ENCODE measurements around the gene SCT.

Gene SCT

DNA sequence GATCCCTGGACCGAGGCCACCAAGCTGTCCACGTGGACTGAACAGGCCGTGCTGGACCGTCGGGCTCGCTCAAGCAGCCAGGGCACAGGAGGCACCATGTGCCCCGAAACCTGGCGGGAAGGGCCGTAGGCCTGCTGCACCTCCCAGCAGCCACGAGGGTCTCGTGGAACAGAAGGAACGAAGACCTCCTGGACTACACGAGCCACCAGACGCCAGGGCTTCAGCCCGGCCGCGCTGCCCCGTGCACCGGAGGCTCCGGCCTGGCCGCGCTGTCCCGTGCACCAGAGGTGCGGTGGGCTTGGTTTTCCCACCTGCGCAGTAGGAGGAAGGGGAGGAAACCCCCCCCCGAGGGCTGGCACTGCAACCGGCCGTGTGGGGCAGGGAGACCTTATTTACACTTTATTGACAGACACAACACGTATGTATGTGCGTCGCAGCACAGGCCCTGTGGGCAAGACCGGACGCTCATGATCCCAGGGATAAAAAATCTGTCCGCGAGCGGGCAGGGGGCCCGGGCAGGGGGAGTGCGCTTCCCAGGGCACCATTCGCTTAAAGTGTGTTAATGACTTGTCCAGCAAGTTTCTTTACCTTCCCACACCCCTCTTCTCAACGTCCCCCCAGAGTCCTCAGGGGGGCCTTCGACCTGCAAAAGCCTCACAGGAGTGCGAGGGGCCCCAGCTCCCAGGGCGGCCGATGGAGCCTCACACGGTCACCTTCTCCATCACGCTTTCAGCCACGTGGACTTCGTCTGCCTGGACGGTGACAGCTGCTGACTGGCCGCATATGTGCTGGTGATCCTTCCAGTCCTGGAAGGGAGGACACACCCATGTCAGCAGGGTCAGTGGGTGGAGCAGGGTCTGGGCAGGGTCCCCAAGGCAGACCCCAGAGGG, 17.1 kb upstream of the SCT start:
- DNase-seq (ENCODE audit: low read depth), result no peak

DNA sequence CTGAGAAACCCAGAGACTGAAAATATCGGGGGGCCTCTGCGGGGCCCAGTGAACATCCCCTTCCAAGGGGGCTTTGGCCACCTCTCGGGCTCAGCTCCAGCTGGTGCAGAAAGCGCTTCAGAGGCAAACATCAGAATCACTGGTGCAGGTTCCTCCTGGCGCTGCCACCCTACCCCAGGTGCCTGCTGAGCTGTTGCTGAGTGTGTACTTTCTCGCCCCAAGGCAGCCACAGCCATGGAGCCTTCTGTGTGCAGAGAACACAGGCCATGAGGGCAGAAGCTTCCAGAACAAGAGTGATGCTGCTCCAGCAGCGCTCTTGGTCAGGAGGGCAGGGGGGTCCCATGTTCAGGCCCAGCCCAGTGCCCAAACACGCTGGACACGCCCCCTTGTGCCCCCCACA, 16.4 kb upstream of the SCT start:
- no peak for DNase-seq (ENCODE audit: low read depth)

GRCh38 chr11:641806-642370, 14.9 kb upstream of the SCT start:
- DNase-seq (ENCODE audit: low read depth), result no peak

DNA sequence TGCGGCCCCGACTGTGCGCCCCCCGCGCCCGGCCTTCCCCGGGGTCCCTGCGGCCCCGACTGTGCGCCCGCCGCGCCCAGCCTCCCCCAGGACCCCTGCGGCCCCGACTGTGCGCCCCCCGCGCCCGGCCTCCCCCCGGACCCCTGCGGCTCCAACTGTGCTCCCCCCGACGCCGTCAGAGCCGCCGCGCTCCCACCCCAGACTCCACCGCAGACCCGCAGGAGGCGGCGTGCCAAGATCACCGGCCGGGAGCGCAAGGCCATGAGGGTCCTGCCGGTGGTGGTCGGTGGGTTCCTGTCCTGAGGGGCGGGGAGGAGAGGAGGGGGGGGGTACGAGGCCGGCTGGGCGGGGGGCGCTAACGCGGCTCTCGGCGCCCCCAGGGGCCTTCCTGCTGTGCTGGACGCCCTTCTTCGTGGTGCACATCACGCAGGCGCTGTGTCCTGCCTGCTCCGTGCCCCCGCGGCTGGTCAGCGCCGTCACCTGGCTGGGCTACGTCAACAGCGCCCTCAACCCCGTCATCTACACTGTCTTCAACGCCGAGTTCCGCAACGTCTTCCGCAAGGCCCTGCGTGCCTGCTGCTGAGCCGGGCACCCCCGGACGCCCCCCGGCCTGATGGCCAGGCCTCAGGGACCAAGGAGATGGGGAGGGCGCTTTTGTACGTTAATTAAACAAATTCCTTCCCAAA, 13.2 kb upstream of the SCT start:
- DNase-seq (ENCODE audit: low read depth), result no peak

GRCh38 chr11:639332-639955, 12.5 kb upstream of the SCT start:
- no peak for DNase-seq (ENCODE audit: low read depth)

- DNase-seq (ENCODE audit: low read depth), result no peak
Measured at GRCh38 chr11:638631-639331, 11.8 kb upstream of the SCT start.

DNA sequence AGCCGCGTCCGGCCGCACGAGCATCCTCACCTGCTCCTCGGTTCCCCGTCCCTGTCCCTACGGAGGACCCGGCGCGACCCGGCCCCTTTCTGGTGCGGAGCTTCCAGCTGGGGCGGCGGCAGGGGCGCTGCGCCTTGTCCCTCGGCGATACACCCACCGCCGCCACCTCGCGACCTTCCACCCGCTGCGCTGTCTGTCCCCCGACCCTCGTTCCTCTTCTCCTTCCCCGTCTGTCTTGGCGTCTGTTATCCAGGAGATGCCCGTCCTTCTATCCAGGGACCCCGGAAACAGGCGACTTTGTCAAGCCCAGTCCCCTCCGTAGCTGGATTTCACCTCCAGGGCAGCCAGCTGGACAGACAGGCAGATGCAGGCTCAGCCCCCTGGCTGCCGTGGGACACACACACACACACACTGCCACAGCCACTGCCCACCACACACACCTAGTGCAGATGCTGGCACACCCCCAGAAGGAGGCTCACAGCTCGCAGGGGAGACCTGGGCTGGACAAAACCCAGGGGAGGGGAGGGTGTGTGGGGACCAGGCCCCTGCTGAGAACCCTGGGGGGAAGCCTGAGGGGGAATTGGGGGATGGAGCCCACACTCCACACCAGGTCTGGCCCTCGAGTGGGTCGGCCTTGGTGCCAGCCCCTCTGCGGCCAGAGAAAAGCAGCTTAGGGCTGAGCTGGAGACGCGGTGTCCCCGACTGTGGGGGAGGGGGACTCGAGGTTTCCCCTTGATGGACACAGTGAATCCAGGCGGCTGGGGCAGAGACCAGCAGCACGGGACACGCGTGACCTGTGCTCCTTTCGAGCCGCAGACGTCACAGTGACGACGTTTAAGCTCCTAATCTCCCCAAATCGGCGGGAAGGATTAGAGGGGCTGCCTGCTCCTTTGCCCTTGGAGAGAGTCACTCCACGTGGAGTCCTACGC, 10.9 kb upstream of the SCT start:
- DNase-seq (ENCODE audit: low read depth), result no peak

GRCh38 chr11:637333-637592, 10.3 kb upstream of the SCT start:
- DNase-seq (ENCODE audit: low read depth), result no peak

- DNase-seq (ENCODE audit: low read depth), result no peak
Measured at GRCh38 chr11:636511-637332, 9.7 kb upstream of the SCT start, which contains the start of gene DRD4. TSS of gene DRD4 (plus strand) at chr11:637269. CDS start at chr11:637305, 36 bp downstream.

DNA sequence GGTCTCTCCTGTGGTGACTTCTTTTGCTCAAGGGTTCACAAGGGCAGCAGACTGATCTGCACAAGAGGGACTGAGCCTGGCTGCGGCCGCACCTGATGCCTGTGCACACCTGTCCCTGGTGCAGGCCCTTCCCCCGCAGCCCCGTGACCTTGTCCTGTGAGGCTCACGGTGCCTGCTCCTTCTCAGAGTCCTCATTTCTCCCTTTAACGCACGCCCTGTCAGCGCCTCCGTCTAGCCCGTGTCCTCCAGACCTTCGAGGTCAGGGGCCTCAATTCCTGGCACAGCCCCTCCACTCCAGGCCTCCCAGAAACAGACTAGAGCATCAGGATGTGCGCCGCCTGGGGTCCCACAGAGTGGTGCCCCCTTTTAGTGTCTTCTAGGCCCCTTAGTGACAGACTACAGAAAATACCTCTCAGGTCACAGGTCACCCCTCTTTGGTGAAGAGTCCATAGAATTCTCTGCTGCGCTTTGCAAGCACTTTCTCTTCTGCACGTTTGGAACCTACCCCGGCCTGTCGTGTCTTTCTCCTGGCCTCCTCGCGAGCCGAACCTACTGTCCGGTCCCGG, 9.0 kb upstream of the SCT start:
- no peak for DNase-seq (ENCODE audit: low read depth)

DNA sequence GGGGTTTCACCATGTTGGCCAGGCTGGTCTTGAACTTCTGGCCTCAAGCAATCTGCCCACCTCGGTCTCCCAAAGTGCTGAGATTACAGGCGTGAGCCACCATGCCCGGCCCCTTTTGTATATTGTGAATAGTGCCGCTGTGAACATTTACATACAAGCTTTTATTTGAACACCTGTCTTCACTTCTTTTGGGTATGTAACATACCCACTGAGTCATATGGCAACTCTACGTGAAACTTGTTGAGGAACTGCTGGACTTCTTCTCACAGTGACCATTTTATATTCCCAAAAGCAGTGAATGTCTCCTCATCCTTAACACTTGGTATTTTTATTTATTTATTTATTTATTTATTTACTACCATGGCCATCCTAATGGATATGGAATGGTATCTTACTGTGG, 3.9 kb upstream of the SCT start:
- DNase-seq (ENCODE audit: low read depth), result no peak

- DNase-seq (ENCODE audit: low read depth), result no peak
Measured at GRCh38 chr11:629237-629583, 2.2 kb upstream of the SCT start.

GRCh38 chr11:628056-628455, 1.1 kb upstream of the SCT start:
- no peak for DNase-seq (ENCODE audit: low read depth)

DNA sequence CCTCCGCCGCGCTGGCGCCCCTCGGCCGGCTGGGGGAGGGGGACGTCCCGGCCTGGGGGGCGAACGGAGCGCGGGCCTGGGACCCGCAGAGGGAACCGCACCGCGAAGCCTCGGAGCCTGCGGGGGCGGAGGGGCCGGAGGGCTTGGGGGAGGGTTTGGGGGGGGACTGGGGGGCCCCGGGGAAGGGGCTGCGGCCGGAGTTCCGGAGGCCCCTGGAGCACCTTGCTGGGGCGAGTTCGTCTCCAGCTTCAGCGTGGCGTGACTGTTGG, 261 bp upstream of the SCT start:
- no peak for DNase-seq (ENCODE audit: low read depth)

DNA sequence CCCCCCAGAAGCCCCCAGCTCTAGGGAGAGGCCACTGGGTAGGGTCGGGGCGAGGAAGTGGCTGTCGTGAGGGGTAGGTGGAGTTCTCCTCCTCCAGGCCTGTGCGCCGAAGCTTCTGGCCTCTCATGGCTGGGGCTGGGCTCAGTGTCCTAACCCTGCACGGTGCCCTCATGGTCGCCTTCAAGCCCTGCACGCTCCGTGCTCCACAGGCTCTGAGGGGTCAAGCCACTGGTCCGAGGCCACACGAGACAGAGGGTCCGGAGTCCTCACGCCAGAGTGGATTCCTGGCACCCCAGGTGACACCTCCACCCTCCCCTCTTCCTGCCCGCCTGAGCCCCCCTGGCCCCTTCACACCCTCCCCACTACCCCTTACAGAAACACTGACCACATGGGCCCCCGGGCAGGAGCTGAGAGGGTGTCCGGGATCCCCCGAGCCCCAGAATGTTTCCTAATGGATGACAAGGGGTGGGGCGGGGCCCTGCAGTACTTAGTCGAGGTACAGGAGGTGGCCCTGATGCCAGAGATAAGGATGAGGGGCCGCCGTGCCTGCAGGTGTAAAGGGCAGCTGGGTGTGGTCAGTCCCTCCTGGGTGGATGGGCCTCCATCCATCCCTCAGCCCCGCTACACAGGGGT, 1.2 kb downstream of the SCT start:
- DNase-seq (ENCODE audit: low read depth), result no peak

- DNase-seq (ENCODE audit: low read depth), result no peak
Measured at GRCh38 chr11:624705-625635, 2.0 kb downstream of the SCT start, which contains the start of gene CDHR5. TSS of gene CDHR5 (minus strand) at chr11:624955. CDS start at chr11:624902, 53 bp downstream.

GRCh38 chr11:623999-624704, 2.8 kb downstream of the SCT start:
- no peak for DNase-seq (ENCODE audit: low read depth)

- no peak for DNase-seq (ENCODE audit: low read depth)
Measured at GRCh38 chr11:623349-623869, 3.6 kb downstream of the SCT start.
